Uterus (tissue), 2 donors: ENCODE measurements around the gene MRTFB.

Experiments used
- CTCF ChIP-seq, 4 experiments: fragments of 200-600 bp in 2 of 4; fragments of 450-650 bp in 2 of 4; sonication (generic) in 2 of 4; IDR thresholded peaks; one replicate each; pipeline ENCODE4 v1.5.1; 2016 to 2019; ENCODE audit warnings: antibody characterized with exemption in 4 of 4, mild to moderate bottlenecking in 2 of 4, moderate library complexity in 1 of 4
- POLR2A ChIP-seq, 2 donors: fragments of 450-650 bp; IDR thresholded peaks; one replicate each; pipeline ENCODE4 v1.6.1; 2016; ENCODE audit warnings: antibody characterized with exemption in 2 of 2, mild to moderate bottlenecking in 1 of 2, moderate library complexity in 1 of 2

DNA sequence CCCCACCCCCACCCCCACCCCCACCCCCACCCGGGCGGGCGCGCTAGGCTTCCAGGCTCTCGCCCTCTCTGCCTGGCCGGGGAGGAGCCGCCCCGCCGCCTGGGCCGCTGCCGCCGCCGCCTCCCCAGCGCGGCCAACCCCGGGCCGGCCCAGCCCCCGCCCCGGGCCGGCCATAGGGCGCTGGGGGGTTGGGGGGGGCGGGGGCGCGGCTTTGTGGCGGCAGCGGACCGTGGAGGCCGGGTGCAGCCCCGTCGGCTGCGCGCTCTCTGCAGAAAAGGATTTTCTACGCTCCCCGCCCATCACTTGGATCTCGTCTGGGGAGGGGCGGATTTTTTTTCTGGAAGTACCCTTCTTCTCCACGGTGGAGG lies 230.9 kb downstream of the MRTFB start:
- no peak for TF ChIP-seq CTCF (IDR thresholded peaks at IDR 0.05)
- TF ChIP-seq POLR2A (IDR thresholded peaks at IDR 0.05): peak in 1 of 2 donors; percentile 16
